ENCODE results near the gene MICAL1.

Gene MICAL1

GRCh38 chr6:109496036-109496772 is 40.6 kb upstream of the MICAL1 start:
- H3K79me2 ChIP-seq (ENCODE audit: low read length), result no peaks in the 10 kb centered on the region
- no peak overlapping the region for H3K4me3 ChIP-seq (ENCODE audit: low read length)
- no peaks in the 10 kb centered on the region for H3K27me3 ChIP-seq (ENCODE audit: low read depth, low read length)
- no peak overlapping the region for H3K4me2 ChIP-seq (ENCODE audit: low read length)
- no peak overlapping the region for H3K27ac ChIP-seq (ENCODE audit: low read length)
- H3K9ac ChIP-seq (ENCODE audit: low read length), result no peak overlapping the region
- no peak overlapping the region for H2AFZ ChIP-seq (ENCODE audit: low read depth, low read length)
- no peaks in the 10 kb centered on the region for H3K36me3 ChIP-seq (replicated peaks; ENCODE audit: low read depth, low read length)
- H3K4me1 ChIP-seq (ENCODE audit: low read length), result peaks cover 10% of the 10 kb centered on the region
- no peaks in the 10 kb centered on the region for H4K20me1 ChIP-seq (ENCODE audit: insufficient read depth, low read length)
- TF ChIP-seq EZH2phosphoT487 (IDR thresholded peaks at IDR 0.05; ENCODE audit: low read depth), result no peak
- TF ChIP-seq CTCF (IDR thresholded peaks at IDR 0.05; ENCODE audit: low read depth, low read length), result no peak
- no peaks in the 10 kb centered on the region for H3K9me3 ChIP-seq (ENCODE audit: insufficient read depth, low read length)

DNA sequence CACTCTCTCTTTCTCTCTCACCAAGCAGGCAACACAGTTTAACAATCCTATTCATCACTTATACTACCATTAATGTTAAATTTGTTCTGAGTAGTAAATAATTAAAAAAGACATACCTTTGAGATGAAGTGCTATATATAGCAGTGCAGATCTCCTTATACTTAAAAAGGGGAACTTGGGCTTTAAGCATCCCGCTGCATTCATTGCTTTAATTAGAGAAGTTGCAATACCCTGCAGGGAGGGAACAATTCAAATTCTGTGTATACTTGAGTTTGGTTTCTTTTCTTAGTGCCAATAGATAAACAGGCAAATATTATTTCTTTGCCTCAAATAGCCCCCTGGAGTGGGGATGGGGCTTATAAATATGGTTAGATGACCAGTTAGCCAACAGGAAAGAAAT is 38.3 kb upstream of the MICAL1 start:
- no peak for TF ChIP-seq CTCF (IDR thresholded peaks at IDR 0.05; ENCODE audit: low read depth, low read length)
- TF ChIP-seq EZH2phosphoT487 (IDR thresholded peaks at IDR 0.05; ENCODE audit: low read depth), result no peak
- Histone ChIP-seq H3K4me2 (ENCODE audit: low read length) (peak overlapping the region; percentile 27), H3K79me2 (ENCODE audit: low read length) (no peaks in the 10 kb centered on the region), H3K27ac (ENCODE audit: low read length) (no peak overlapping the region), H2AFZ (ENCODE audit: low read depth, low read length) (no peak overlapping the region), H4K20me1 (ENCODE audit: insufficient read depth, low read length) (no peaks in the 10 kb centered on the region), H3K27me3 (ENCODE audit: low read depth, low read length) (no peaks in the 10 kb centered on the region), H3K9me3 (ENCODE audit: insufficient read depth, low read length) (no peaks in the 10 kb centered on the region), H3K36me3 (replicated peaks; ENCODE audit: low read depth, low read length) (no peaks in the 10 kb centered on the region), H3K9ac (ENCODE audit: low read length) (no peak overlapping the region), H3K4me3 (ENCODE audit: low read length) (no peak overlapping the region), H3K4me1 (ENCODE audit: low read length) (peaks cover 10% of the 10 kb centered on the region)

DNA sequence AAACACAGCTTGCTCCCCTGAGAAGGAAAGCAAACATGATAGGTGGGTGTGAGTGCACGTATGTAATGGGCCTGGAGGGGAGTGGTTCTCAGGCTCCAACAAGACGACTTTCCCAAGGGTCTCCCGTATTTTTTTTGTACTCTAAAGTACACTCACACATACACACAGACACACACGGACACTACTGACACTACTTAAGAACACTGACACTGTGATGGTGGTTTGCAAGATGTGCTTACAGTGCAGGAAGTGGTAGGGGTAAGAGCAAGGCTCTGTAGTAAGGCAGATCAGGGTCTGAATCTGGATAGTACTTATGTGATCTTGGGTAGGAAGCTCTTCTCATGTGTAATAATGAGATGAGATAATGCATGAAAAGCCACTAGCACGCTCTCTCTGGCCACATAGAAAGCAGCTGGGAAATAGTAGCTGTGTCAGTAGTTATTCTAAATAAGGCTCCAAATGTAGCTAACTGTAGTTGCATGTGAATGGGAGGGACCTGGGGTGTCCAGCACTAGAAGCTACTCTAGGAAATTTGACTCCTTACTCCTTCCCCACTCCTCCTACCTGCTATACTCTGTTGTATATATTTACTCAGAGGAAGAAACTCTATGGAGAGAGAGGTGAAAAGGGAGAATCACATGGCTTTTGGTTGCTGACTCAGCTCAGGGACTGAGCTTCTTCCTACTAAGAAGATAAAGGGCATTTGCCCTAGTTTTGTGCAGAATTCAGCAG is 35.8 kb upstream of the MICAL1 start:
- Histone ChIP-seq H3K27me3 (ENCODE audit: low read depth, low read length) (no peaks in the 10 kb centered on the region), H3K4me3 (ENCODE audit: low read length) (no peak overlapping the region), H3K9me3 (ENCODE audit: insufficient read depth, low read length) (no peaks in the 10 kb centered on the region), H3K4me1 (ENCODE audit: low read length) (peaks cover 10% of the 10 kb centered on the region), H3K79me2 (ENCODE audit: low read length) (no peaks in the 10 kb centered on the region), H3K36me3 (replicated peaks; ENCODE audit: low read depth, low read length) (no peaks in the 10 kb centered on the region), H3K4me2 (ENCODE audit: low read length) (no peak overlapping the region), H2AFZ (ENCODE audit: low read depth, low read length) (no peak overlapping the region), H4K20me1 (ENCODE audit: insufficient read depth, low read length) (no peaks in the 10 kb centered on the region), H3K9ac (ENCODE audit: low read length) (no peak overlapping the region), H3K27ac (ENCODE audit: low read length) (no peak overlapping the region)
- no peak for TF ChIP-seq EZH2phosphoT487 (IDR thresholded peaks at IDR 0.05; ENCODE audit: low read depth)
- no peak for TF ChIP-seq CTCF (IDR thresholded peaks at IDR 0.05; ENCODE audit: low read depth, low read length)

- Histone ChIP-seq H4K20me1 (ENCODE audit: insufficient read depth, low read length) (no peaks in the 10 kb centered on the region), H3K27me3 (ENCODE audit: low read depth, low read length) (no peaks in the 10 kb centered on the region), H3K4me3 (ENCODE audit: low read length) (no peak overlapping the region), H3K4me2 (ENCODE audit: low read length) (no peak overlapping the region), H3K9me3 (ENCODE audit: insufficient read depth, low read length) (no peaks in the 10 kb centered on the region), H3K79me2 (ENCODE audit: low read length) (no peaks in the 10 kb centered on the region), H3K4me1 (ENCODE audit: low read length) (peaks cover 10% of the 10 kb centered on the region), H3K27ac (ENCODE audit: low read length) (no peak overlapping the region), H3K9ac (ENCODE audit: low read length) (no peak overlapping the region), H3K36me3 (replicated peaks; ENCODE audit: low read depth, low read length) (no peaks in the 10 kb centered on the region), H2AFZ (ENCODE audit: low read depth, low read length) (no peak overlapping the region)
- TF ChIP-seq EZH2phosphoT487 (IDR thresholded peaks at IDR 0.05; ENCODE audit: low read depth) (no peak), CTCF (IDR thresholded peaks at IDR 0.05; ENCODE audit: low read depth, low read length) (no peak)
Measured at GRCh38 chr6:109490713-109491112, 35.1 kb upstream of the MICAL1 start.

Measured in OCI-LY3 (cell line).